GM12865 (cell line): ENCODE results near the gene RAG1.
A peak's percentile ranks its signal among the peaks of the same experiment; 100 is the strongest.

Experiments used
- DNase-seq: peaks from one replicate; pipeline ENCODE4 v3.0.0; 2010; ENCODE audit warnings: low read depth
- H3K4me3 ChIP-seq: 2 replicates; pipeline ENCODE4 v1.5.1; 2011; ENCODE audit warnings: mild to moderate bottlenecking, low read depth, low read length, control low read depth
- CTCF ChIP-seq: IDR thresholded peaks from 2 replicates; pipeline ENCODE4 v1.5.1; 2011; ENCODE audit warnings: low read length, control low read depth, low read depth, inconsistent platforms; ENCODE audit not compliant: insufficient read depth; ENCODE audit errors: missing control alignments

The RAG1 gene

DNA sequence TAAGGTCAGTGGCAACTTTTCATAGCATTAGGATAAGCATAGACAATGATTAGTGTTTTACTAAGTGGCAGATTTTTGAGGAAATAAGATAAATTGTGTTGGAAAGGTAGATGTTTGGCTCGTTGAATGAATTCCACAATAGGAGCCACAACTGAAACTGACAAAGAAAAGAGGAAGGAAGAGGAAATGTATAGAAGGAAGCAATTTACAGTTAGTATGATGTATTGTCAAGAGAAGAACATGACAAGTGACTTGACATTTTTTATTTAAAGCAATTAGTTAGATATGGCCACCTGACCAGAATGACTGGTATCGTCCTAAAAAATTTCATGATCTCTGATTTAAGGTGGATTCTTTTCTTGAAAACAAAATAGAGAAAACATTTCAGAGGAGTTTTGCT lies 33.3 kb downstream of the RAG1 start:
- H3K4me3 ChIP-seq: no peak overlapping the region
- no peak for TF ChIP-seq CTCF
- DNase-seq: no peak

DNA sequence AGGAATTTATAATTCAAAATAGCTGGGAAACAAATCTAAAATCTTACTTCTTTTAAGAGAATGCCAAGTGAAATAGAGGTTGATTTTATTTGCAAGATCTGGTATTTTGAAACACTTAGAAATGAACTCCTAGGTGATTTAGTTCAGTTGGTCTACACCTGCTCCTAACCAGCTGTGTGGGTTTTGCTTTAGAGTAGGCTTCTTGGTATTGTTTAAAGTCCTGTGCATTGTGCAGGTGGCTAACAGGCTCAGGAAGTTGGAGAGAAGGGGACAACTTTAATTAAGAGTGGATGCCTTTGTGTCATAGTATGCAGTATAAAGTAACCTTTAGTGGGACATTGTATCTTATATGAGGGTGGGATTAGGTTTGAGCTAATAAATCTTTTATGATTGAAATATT lies 34.3 kb downstream of the RAG1 start:
- no peak for TF ChIP-seq CTCF
- no peak for DNase-seq
- no peak overlapping the region for H3K4me3 ChIP-seq

DNA sequence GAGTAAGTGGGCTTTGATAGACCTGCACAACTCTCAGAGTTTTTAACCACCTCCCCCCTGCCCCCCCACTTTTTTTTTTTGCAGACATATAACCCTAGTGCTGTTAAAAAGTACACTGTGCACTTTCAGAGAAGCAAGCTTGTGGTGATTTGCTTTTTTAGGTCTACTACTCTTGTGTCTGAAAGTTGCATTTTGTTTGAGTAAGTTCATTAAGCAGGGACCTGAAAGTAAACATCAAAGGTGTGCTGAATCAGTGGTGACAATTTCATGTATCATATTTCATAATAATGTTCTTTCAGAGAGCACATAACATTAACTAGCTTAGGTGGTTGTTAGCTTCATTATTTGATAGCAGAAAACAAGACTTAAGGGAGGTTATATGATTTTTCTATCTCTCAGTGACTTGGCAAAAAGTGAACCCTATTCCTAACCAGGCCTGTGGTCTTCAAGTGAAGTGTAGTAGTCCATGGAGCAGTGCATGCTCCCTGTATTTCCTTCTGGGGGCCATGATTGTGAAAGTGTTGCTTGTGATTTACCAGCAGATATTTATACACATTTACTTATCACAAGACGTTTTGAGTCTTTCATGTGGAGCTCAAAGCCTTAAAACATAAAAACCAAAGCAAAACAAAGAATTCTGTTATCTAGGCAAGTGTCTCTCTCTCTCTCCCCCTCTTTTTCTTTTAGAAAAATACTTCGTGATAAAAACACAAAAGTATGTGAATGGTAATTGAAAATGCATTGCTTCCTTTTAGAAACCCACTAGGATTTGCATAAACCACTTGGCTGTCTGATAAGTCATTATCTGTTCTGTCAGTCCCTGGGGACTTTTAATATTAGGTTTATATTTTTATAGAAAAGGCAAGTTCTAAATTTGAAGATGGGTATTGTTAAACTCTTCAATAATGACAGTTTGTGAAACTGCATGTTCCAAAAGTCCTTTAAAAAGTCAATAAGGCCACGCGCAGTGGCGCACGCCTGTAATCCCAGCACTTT lies 37.7 kb downstream of the RAG1 start:
- peak; percentile 34 for DNase-seq
- TF ChIP-seq CTCF: no peak

GRCh38 chr11:36608491-36609199 lies 40.8 kb downstream of the RAG1 start:
- no peak for TF ChIP-seq CTCF

More for the DNA sequence above, 37.7 kb downstream of the RAG1 start:
- no peak overlapping the region for H3K4me3 ChIP-seq

DNA sequence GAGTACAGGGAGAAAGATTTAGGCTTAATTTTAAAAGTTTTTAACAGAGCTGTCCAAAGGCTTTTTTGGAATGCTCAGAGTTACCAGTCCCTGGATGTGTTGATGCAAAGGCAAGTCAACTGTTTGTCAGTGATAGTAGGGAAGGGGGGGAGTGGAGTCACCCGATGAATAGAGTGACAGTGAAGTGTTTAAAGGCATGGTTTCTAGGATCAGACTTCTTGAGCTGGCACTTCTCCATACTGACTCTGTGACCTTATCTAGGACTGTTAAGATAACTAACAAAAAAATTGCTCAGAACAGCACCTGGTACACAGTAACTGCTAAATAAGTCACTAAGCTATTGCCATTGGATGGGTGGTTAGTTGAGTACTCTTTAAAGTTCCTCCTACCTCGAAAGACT lies 41.6 kb downstream of the RAG1 start:
- no peak overlapping the region for H3K4me3 ChIP-seq
- no peak for TF ChIP-seq CTCF
- no peak for DNase-seq

More at GRCh38 chr11:36608491-36609199, 40.8 kb downstream of the RAG1 start:
- no peak for DNase-seq
- no peak overlapping the region for H3K4me3 ChIP-seq

DNA sequence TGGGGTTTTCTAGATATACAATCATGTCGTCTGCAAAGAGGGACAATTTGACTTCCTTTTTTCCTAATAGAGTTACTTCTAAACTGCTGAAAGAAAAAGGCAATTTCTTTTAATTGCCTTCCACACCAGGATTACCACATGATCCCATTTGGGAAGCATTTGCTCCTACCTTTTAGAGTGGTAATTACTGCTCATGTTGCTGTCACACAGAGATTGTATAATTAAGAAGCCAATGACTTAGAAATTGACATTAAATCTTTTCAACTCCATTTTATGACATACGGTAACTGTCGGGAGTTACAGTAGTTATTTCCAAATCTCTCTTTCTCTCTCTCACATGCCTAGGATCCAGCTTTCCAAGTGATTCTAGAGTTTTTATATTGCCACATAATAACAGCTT lies 48.0 kb downstream of the RAG1 start:
- TF ChIP-seq CTCF: no peak
- DNase-seq: no peak
- H3K4me3 ChIP-seq: no peak overlapping the region
